Measurements from ENCODE around the gene SF1. TPM values are rescaled to one million over a fixed set of nuclear protein-coding genes. Genes with fewer than 3 reads are reported as not detected.
A peak's percentile ranks its signal among the peaks of the same experiment; 100 is the strongest.

SF1 gene
- total RNA-seq, 1 donor from 2014 or later, result 183 TPM

DNA sequence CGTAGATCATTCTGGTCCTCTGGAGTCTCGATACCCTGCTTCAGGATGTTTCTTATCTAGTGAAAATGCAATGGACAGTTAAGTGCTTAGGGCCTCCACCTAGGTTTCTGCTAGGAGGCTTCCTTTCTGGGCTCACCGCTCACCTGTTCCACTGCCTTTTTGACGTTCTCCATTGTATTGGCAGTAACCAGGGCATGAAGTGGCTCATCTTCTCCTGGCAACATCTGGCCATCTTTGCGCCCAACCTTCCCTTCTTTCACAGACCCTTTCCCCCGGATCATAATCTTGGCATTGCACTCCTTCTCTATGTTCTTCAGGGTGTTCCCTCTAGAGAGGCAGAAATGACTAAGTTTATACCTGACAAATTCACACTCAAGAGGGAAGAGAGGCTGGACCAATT is 9.1 kb downstream of the SF1 start:
- H3K27ac Mint-ChIP-seq (ENCODE audit: unreplicated experiment), result no peak overlapping the region
- no peaks in the 10 kb centered on the region for H3K9me3 Mint-ChIP-seq (ENCODE audit: low read depth)
- H3K36me3 Mint-ChIP-seq (ENCODE audit: low read depth), result peaks cover 65% of the 10 kb centered on the region
- no peak overlapping the region for H3K4me3 Mint-ChIP-seq (ENCODE audit: unreplicated experiment)
- no peaks in the 10 kb centered on the region for H3K27me3 Mint-ChIP-seq (ENCODE audit: low read depth)
- TF ChIP-seq CTCF (IDR thresholded peaks at IDR 0.05), result no peak
- H3K4me1 Mint-ChIP-seq (ENCODE audit: low read depth), result peaks cover 11% of the 10 kb centered on the region
- DNase-seq (ENCODE audit: low spot score), result no peak

GRCh38 chr11:64768300-64768694 is 10.0 kb downstream of the SF1 start:
- no peaks in the 10 kb centered on the region for H3K9me3 Mint-ChIP-seq (ENCODE audit: low read depth)
- peaks cover 15% of the 10 kb centered on the region for H3K4me1 Mint-ChIP-seq (ENCODE audit: low read depth)
- H3K36me3 Mint-ChIP-seq (ENCODE audit: low read depth), result peaks cover 66% of the 10 kb centered on the region
- no peak overlapping the region for H3K4me3 Mint-ChIP-seq (ENCODE audit: unreplicated experiment)
- H3K27ac Mint-ChIP-seq (ENCODE audit: unreplicated experiment), result peak overlapping the region; percentile 36
- DNase-seq (ENCODE audit: low spot score), result no peak
- H3K27me3 Mint-ChIP-seq (ENCODE audit: low read depth), result no peaks in the 10 kb centered on the region
- no peak for TF ChIP-seq CTCF (IDR thresholded peaks at IDR 0.05)

GRCh38 chr11:64767344-64768299 is 10.7 kb downstream of the SF1 start:
- Mint-ChIP-seq H3K27ac (ENCODE audit: unreplicated experiment) (peak overlapping the region; percentile 36), H3K27me3 (ENCODE audit: low read depth) (no peaks in the 10 kb centered on the region), H3K4me1 (ENCODE audit: low read depth) (peaks cover 20% of the 10 kb centered on the region), H3K36me3 (ENCODE audit: low read depth) (peaks cover 67% of the 10 kb centered on the region), H3K9me3 (ENCODE audit: low read depth) (no peaks in the 10 kb centered on the region), H3K4me3 (ENCODE audit: unreplicated experiment) (no peak overlapping the region)
- TF ChIP-seq CTCF (IDR thresholded peaks at IDR 0.05), result peak; percentile 86
- DNase-seq (ENCODE audit: low spot score), result peak; percentile 87

DNA sequence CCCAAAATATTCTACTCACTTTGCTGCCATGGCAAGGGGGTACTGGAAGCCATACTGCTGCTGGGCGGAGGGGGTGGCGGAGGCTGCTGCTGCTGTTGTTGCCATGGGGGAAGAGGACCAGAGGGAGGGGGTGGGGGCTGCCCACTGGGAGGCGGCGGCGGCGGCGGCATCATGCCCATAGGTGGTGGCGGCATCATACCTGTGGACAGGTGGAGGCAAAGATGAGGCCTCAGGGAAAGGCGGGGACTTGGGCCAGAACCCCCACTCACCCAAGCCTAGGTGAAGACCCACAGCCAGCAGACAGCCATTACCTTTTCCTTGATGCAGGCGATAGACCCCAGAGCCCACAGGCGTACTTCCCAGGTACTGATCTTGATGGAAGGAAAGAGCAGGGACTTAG is 11.5 kb downstream of the SF1 start:
- peak; percentile 49 for DNase-seq (ENCODE audit: low spot score)
- TF ChIP-seq CTCF (IDR thresholded peaks at IDR 0.05), result no peak
- H3K36me3 Mint-ChIP-seq (ENCODE audit: low read depth), result peaks cover 65% of the 10 kb centered on the region
- no peak overlapping the region for H3K27ac Mint-ChIP-seq (ENCODE audit: unreplicated experiment)
- peaks cover 25% of the 10 kb centered on the region for H3K4me1 Mint-ChIP-seq (ENCODE audit: low read depth)
- H3K4me3 Mint-ChIP-seq (ENCODE audit: unreplicated experiment), result no peak overlapping the region
- no peaks in the 10 kb centered on the region for H3K9me3 Mint-ChIP-seq (ENCODE audit: low read depth)
- H3K27me3 Mint-ChIP-seq (ENCODE audit: low read depth), result no peaks in the 10 kb centered on the region

- Mint-ChIP-seq H3K27ac (ENCODE audit: unreplicated experiment) (no peak overlapping the region), H3K9me3 (ENCODE audit: low read depth) (no peaks in the 10 kb centered on the region), H3K36me3 (ENCODE audit: low read depth) (peaks cover 60% of the 10 kb centered on the region), H3K4me1 (ENCODE audit: low read depth) (peaks cover 25% of the 10 kb centered on the region), H3K4me3 (ENCODE audit: unreplicated experiment) (no peak overlapping the region), H3K27me3 (ENCODE audit: low read depth) (no peaks in the 10 kb centered on the region)
- TF ChIP-seq CTCF (IDR thresholded peaks at IDR 0.05), result no peak
- DNase-seq (ENCODE audit: low spot score), result peak; percentile 79
Observed at GRCh38 chr11:64765851-64766665, 12.3 kb downstream of the SF1 start.

Data from chondrocyte (in vitro differentiated cells).